OCI-LY3 (cell line): ENCODE results near the gene UBAP2.

Experiments
- EZH2phosphoT487 ChIP-seq: fragments of 200-600 bp; shearing (Covaris generic); IDR thresholded peaks from 2 replicates; pipeline ENCODE4 v1.6.1; 2018; ENCODE audit warnings: antibody characterized with exemption, mixed run types, low read depth
- TF ChIP-seq, protein P1 (sequence below): fragments of 200-600, 300-600 bp; sonication (generic); IDR thresholded peaks from 2 replicates; pipeline ENCODE4 v1.5.1; 2014; ENCODE audit warnings: antibody characterized with exemption, low read length, low read depth

DNA sequence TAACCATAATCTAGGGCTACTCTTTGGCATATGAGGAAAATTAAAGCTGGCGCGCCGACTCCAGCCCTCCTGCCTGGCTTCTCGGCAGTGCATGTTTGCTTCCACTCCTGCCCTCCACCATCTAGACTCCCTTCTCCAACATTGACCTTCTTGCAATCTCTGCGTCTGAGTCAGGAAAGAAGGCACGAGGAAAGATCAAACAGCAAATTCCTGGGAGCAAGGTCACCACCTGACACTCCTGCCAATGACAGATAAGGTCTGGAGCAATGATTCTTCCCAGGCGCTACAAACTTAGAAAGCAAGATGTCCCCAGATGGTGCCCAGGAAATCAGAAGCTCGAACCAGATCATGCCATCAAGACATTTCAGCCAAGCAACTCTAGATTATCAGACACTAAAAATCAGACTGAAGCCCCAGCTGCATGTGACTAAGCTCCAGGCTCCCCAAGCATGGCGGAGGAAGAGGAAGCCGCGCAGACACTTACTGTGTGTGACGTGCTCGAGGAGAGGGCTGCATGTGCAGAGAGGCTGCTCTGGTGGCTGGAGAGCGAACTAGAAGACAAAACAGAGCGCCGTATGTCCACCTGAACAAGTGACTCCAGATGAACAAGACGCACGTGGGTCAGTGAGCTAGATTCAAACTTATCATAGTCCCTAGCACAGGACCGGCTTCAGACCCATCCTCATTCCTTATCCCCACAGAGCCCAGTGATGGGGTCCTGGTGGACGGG, 116.4 kb downstream of the UBAP2 start:
- TF ChIP-seq, protein P1, sequence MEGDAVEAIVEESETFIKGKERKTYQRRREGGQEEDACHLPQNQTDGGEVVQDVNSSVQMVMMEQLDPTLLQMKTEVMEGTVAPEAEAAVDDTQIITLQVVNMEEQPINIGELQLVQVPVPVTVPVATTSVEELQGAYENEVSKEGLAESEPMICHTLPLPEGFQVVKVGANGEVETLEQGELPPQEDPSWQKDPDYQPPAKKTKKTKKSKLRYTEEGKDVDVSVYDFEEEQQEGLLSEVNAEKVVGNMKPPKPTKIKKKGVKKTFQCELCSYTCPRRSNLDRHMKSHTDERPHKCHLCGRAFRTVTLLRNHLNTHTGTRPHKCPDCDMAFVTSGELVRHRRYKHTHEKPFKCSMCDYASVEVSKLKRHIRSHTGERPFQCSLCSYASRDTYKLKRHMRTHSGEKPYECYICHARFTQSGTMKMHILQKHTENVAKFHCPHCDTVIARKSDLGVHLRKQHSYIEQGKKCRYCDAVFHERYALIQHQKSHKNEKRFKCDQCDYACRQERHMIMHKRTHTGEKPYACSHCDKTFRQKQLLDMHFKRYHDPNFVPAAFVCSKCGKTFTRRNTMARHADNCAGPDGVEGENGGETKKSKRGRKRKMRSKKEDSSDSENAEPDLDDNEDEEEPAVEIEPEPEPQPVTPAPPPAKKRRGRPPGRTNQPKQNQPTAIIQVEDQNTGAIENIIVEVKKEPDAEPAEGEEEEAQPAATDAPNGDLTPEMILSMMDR, result no peak
- no peak for TF ChIP-seq EZH2phosphoT487
